Caco-2 (cell line): ENCODE data around the gene HMCN1. TPM values are rescaled to one million over a fixed set of nuclear protein-coding genes. Genes with fewer than 3 reads are reported as not detected.

ENCODE experiments used
- BruUV-seq: library from RNA; stranded (reverse); fragments of 400-500 nt; replicated peaks from 2 replicates; lab custom pipeline; 2021; lab: Mats Ljungman, UMichigan
- CTCF ChIA-PET: fragments of 300-600 bp; sonication (Branson Sonifier 250); formaldehyde crosslinking; loops from one replicate; lab custom pipeline; 2022; ENCODE audit warnings: antibody characterized with exemption; lab: Charles Lee
- POLR2A ChIA-PET: fragments of 300-600 bp; sonication (Branson Sonifier 250); formaldehyde crosslinking; loops from one replicate; lab custom pipeline; 2022; ENCODE audit warnings: antibody characterized with exemption; lab: Charles Lee
- DNase-seq, 2 experiments: peaks; one replicate each; pipeline versions ENCODE4 v3.0.0 to v3.0.0-alpha.2; 2020 to 2022
- H3K27me3 ChIP-seq: replicated peaks from 2 replicates; pipeline ENCODE4 v1.6.0; 2011; ENCODE audit warnings: low read length; ENCODE audit not compliant: control insufficient read depth, insufficient read depth
- H3K36me3 ChIP-seq: 2 replicates; pipeline ENCODE4 v1.5.1; 2011; ENCODE audit warnings: low read length; ENCODE audit not compliant: control insufficient read depth, insufficient read depth
- H3K4me1 ChIP-seq: fragments of 250-450 bp; sonication (Bioruptor Pico); 2 replicates; pipeline ENCODE4 v1.5.1; 2020; ENCODE audit warnings: mild to moderate bottlenecking
- H3K4me3 ChIP-seq: 2 replicates; pipeline ENCODE4 v1.5.1; 2011; ENCODE audit warnings: low read depth, mild to moderate bottlenecking, control low read depth, low read length
- H3K9me3 ChIP-seq: fragments of 250-450 bp; sonication (Bioruptor Pico); 2 replicates; pipeline ENCODE4 v1.5.1; 2020; ENCODE audit warnings: mild to moderate bottlenecking, moderate library complexity
- H3K27ac Mint-ChIP-seq: one replicate; pipeline ENCODE4 v1.8.0; 2022; ENCODE audit warnings: mixed read lengths; ENCODE audit not compliant: unreplicated experiment
- H3K27me3 Mint-ChIP-seq: one replicate; pipeline ENCODE4 v1.8.0; 2022; ENCODE audit warnings: mixed read lengths; ENCODE audit not compliant: insufficient read depth, unreplicated experiment
- H3K36me3 Mint-ChIP-seq: one replicate; pipeline ENCODE4 v1.8.0; 2022; ENCODE audit warnings: mild to moderate bottlenecking, mixed read lengths; ENCODE audit not compliant: insufficient read depth, unreplicated experiment
- H3K4me1 Mint-ChIP-seq: one replicate; pipeline ENCODE4 v1.8.0; 2022; ENCODE audit warnings: low read depth, mixed read lengths; ENCODE audit not compliant: unreplicated experiment
- H3K4me3 Mint-ChIP-seq: one replicate; pipeline ENCODE4 v1.8.0; 2022; ENCODE audit warnings: mild to moderate bottlenecking, moderate library complexity, mixed read lengths; ENCODE audit not compliant: unreplicated experiment
- H3K9me3 Mint-ChIP-seq: one replicate; pipeline ENCODE4 v1.8.0; 2022; ENCODE audit warnings: mixed read lengths; ENCODE audit not compliant: unreplicated experiment
- intact Hi-C: fragments of 100-400 bp; cut with micrococcal nuclease; formaldehyde crosslinking; loops from one replicate; pipeline ENCODE4 v1.10.0; 2022; ENCODE audit not compliant: unreplicated experiment
- total RNA-seq: library from RNA; stranded (reverse); gene quantifications from 2 replicates; pipeline ENCODE4 v1.2.3, GENCODE V29; 2022
- TF ChIP-seq, protein P1 (sequence below), 2 experiments: fragments of 200-600 bp in 1 of 2; IDR thresholded peaks; 1 replicate in 1 of 2; 2 replicates in 1 of 2; pipeline versions ENCODE4 v1.5.1 to v1.8.0; 2011 to 2022; ENCODE audit warnings: antibody characterized with exemption in 1 of 2, control low read depth in 1 of 2, inconsistent platforms in 1 of 2, low read depth in 1 of 2, low read length in 1 of 2, mild to moderate bottlenecking in 1 of 2, moderate library complexity in 1 of 2; ENCODE audit not compliant: insufficient read depth in 1 of 2, severe bottlenecking in 1 of 2, unreplicated experiment in 1 of 2

HMCN1 gene
- total RNA-seq, 1 experiment from 2014 or later: 0.02 TPM

DNA sequence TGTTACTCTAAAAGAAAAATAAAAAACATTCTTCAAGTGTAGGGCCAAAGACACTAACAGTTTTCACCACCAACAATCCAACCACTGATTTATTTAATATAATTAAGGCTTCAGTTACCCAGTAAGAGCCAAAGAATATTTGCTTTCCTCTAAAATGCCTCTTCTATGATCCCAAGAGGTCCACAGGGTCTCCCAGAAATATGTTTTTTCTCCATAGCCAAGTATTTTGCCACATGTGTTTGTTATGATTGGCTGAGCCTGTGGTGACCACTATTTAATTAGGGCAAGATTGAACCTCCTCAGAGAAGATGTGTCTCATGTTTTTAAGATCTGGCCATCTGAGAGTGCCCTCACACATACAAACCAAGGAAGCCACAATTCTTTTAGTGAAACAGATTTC lies 505.0 kb downstream of the HMCN1 start:
- TF ChIP-seq, protein P1, sequence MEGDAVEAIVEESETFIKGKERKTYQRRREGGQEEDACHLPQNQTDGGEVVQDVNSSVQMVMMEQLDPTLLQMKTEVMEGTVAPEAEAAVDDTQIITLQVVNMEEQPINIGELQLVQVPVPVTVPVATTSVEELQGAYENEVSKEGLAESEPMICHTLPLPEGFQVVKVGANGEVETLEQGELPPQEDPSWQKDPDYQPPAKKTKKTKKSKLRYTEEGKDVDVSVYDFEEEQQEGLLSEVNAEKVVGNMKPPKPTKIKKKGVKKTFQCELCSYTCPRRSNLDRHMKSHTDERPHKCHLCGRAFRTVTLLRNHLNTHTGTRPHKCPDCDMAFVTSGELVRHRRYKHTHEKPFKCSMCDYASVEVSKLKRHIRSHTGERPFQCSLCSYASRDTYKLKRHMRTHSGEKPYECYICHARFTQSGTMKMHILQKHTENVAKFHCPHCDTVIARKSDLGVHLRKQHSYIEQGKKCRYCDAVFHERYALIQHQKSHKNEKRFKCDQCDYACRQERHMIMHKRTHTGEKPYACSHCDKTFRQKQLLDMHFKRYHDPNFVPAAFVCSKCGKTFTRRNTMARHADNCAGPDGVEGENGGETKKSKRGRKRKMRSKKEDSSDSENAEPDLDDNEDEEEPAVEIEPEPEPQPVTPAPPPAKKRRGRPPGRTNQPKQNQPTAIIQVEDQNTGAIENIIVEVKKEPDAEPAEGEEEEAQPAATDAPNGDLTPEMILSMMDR (IDR thresholded peaks at IDR 0.05; ENCODE audit: insufficient read depth in 1 of 2, low read depth in 1 of 2, low read length in 1 of 2, severe bottlenecking in 1 of 2, unreplicated experiment in 1 of 2): no peak
- Histone ChIP-seq H3K36me3 (no peaks in the 10 kb centered on the region), H3K4me1 (no peaks in the 10 kb centered on the region), H3K9me3 (no peaks in the 10 kb centered on the region), H3K27me3 (no peaks in the 10 kb centered on the region), H3K4me3 (no peak overlapping the region)
- Mint-ChIP-seq H3K27me3 (no peaks in the 10 kb centered on the region), H3K9me3 (no peaks in the 10 kb centered on the region), H3K4me3 (no peak overlapping the region), H3K4me1 (no peaks in the 10 kb centered on the region), H3K36me3 (no peaks in the 10 kb centered on the region), H3K27ac (no peak overlapping the region)
- DNase-seq: no peak
- POLR2A ChIA-PET: no interaction called here
- BruUV-seq: no TSS peak
- intact Hi-C loops: no loop called here
- CTCF ChIA-PET: no interaction called here

DNA sequence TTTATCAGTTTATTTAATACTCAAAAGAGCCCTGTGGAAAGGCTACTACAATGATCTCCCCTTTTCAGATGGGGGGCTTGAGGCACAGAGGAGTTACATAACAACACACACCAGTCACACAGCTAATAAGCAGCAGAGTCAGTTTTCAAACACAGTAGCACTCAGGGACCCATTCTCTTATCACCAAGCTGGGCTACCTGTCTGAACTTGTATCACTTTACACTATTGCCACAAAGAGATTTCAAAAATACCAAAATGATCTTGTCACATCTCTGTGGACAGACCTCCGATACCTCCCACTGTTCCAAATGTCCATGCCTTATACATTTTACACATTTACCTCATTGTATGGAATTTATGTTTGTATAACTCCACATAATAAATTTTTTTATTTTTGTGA lies 506.2 kb downstream of the HMCN1 start:
- H3K36me3 Mint-ChIP-seq: no peaks in the 10 kb centered on the region
- ChIA-PET POLR2A (no interaction called here), CTCF (no interaction called here)
- Histone ChIP-seq H3K4me1 (no peaks in the 10 kb centered on the region), H3K27me3 (no peaks in the 10 kb centered on the region), H3K4me3 (no peak overlapping the region), H3K36me3 (no peaks in the 10 kb centered on the region), H3K9me3 (no peaks in the 10 kb centered on the region)
- no peaks in the 10 kb centered on the region for H3K27me3 Mint-ChIP-seq
- intact Hi-C loops: no loop called here
- H3K27ac Mint-ChIP-seq: no peak overlapping the region
- no peaks in the 10 kb centered on the region for H3K4me1 Mint-ChIP-seq
- no peaks in the 10 kb centered on the region for H3K9me3 Mint-ChIP-seq
- no peak overlapping the region for H3K4me3 Mint-ChIP-seq
- TF ChIP-seq, protein P1 (IDR thresholded peaks at IDR 0.05; ENCODE audit: insufficient read depth in 1 of 2, low read depth in 1 of 2, low read length in 1 of 2, severe bottlenecking in 1 of 2, unreplicated experiment in 1 of 2): no peak
- no TSS peak for BruUV-seq
- no peak for DNase-seq
